Neuronal stem cell (in vitro differentiated cells): ENCODE measurements around the gene RNF144A.
A peak's percentile ranks its signal among the peaks of the same experiment; 100 is the strongest.

Source experiments
- DNase-seq: peaks from one replicate; pipeline ENCODE4 v3.0.0-alpha.2; 2013; ENCODE audit warnings: low spot score
- H2AFZ ChIP-seq: one replicate; pipeline ENCODE4 v1.6.1; 2013; ENCODE audit warnings: mild to moderate bottlenecking, low read length, inconsistent platforms
- H2AK5ac ChIP-seq: 2 replicates; pipeline ENCODE4 v1.6.1; 2013; ENCODE audit warnings: low read depth, mild to moderate bottlenecking, inconsistent platforms, low read length, moderate library complexity, mixed read lengths
- H2BK120ac ChIP-seq: 2 replicates; pipeline ENCODE4 v1.6.1; 2013; ENCODE audit warnings: low read depth, mild to moderate bottlenecking, inconsistent platforms, low read length, moderate library complexity, mixed read lengths
- H2BK12ac ChIP-seq: one replicate; pipeline ENCODE4 v1.6.1; 2013; ENCODE audit warnings: low read length, inconsistent platforms
- H2BK15ac ChIP-seq: 2 replicates; pipeline ENCODE4 v1.6.1; 2013; ENCODE audit warnings: mild to moderate bottlenecking, low read length, inconsistent platforms, mixed read lengths
- H2BK5ac ChIP-seq: one replicate; pipeline ENCODE4 v1.6.1; 2013; ENCODE audit warnings: inconsistent platforms, mild to moderate bottlenecking, low read length, moderate library complexity
- H3K14ac ChIP-seq: one replicate; pipeline ENCODE4 v1.6.1; 2013; ENCODE audit warnings: low read length, inconsistent platforms
- H3K18ac ChIP-seq: 2 replicates; pipeline ENCODE4 v1.6.1; 2013; ENCODE audit warnings: low read length, inconsistent platforms
- H3K23ac ChIP-seq: 2 replicates; pipeline ENCODE4 v1.6.1; 2013; ENCODE audit warnings: low read depth, mild to moderate bottlenecking, mixed read lengths, low read length, inconsistent platforms; ENCODE audit not compliant: poor library complexity
- H3K27ac ChIP-seq: replicated peaks from 3 replicates; pipeline ENCODE4 v1.5.1; 2013; ENCODE audit warnings: low read length, inconsistent platforms
- H3K27me3 ChIP-seq, 3 experiments: 2 replicates each; pipeline ENCODE4 v1.6.1; 2013; ENCODE audit warnings: low read length in 3 of 3, mild to moderate bottlenecking in 2 of 3, inconsistent platforms in 1 of 3, low read depth in 1 of 3, mixed read lengths in 1 of 3, moderate library complexity in 1 of 3; ENCODE audit not compliant: control insufficient read depth in 3 of 3, insufficient read depth in 3 of 3
- H3K36me3 ChIP-seq, 2 donors: replicated peaks in 1 of 2; 2 replicates each; pipeline ENCODE4 v1.6.1; 2013; ENCODE audit warnings: low read length in 2 of 2; ENCODE audit not compliant: control insufficient read depth in 2 of 2, insufficient read depth in 2 of 2
- H3K4ac ChIP-seq: 2 replicates; pipeline ENCODE4 v1.6.1; 2013; ENCODE audit warnings: inconsistent platforms, mild to moderate bottlenecking, low read length, moderate library complexity
- H3K4me1 ChIP-seq, 2 donors: 1 replicate in 1 of 2; 2 replicates in 1 of 2; pipeline ENCODE4 v1.6.1; 2013; ENCODE audit warnings: low read length in 2 of 2, low read depth in 1 of 2; ENCODE audit not compliant: control insufficient read depth in 2 of 2, insufficient read depth in 1 of 2
- H3K4me2 ChIP-seq: one replicate; pipeline ENCODE4 v1.6.1; 2013; ENCODE audit warnings: mild to moderate bottlenecking, low read length, inconsistent platforms; ENCODE audit not compliant: insufficient read depth, poor library complexity, severe bottlenecking
- H3K4me3 ChIP-seq, 2 donors: 2 replicates each; pipeline ENCODE4 v1.5.1; 2013; ENCODE audit warnings: low read length in 2 of 2, mild to moderate bottlenecking in 2 of 2, inconsistent platforms in 1 of 2, moderate library complexity in 1 of 2
- H3K79me1 ChIP-seq: one replicate; pipeline ENCODE4 v1.6.1; 2013; ENCODE audit warnings: low read depth, mild to moderate bottlenecking, inconsistent platforms, low read length, moderate library complexity
- H3K9ac ChIP-seq: one replicate; pipeline ENCODE4 v1.6.1; 2013; ENCODE audit warnings: mild to moderate bottlenecking, low read depth, low read length, inconsistent platforms; ENCODE audit not compliant: poor library complexity
- H3K9me3 ChIP-seq, 2 donors: replicated peaks in 1 of 2; 2 replicates each; pipeline versions ENCODE3 to v1.6.1; 2013; ENCODE audit warnings: low read length in 2 of 2, mild to moderate bottlenecking in 2 of 2, inconsistent platforms in 1 of 2, low read depth in 1 of 2, mixed read lengths in 1 of 2, moderate library complexity in 1 of 2; ENCODE audit not compliant: control insufficient read depth in 2 of 2, insufficient read depth in 1 of 2
- H4K8ac ChIP-seq: one replicate; pipeline ENCODE4 v1.6.1; 2013; ENCODE audit warnings: low read depth, mild to moderate bottlenecking, inconsistent platforms, low read length, moderate library complexity
- H4K91ac ChIP-seq: one replicate; pipeline ENCODE4 v1.6.1; 2013; ENCODE audit warnings: low read length, low read depth, mild to moderate bottlenecking, inconsistent platforms; ENCODE audit not compliant: poor library complexity
- WGBS, 2 donors: extraction: QIAGEN DNeasy Blood & Tissue Kit; methylation state at CpG; one replicate each; pipeline ENCODE4 v1.1.7; 2013; ENCODE audit warnings: missing lambda C conversion rate in 2 of 2, mixed read lengths in 1 of 2; ENCODE audit not compliant: insufficient read length in 2 of 2, insufficient replicate concordance in 1 of 2; ENCODE audit errors: extremely low coverage in 2 of 2; 5-methylcytosine and 5-hydroxymethylcytosine counted together

RNF144A gene

GRCh38 chr2:6929196-6929819 lies 12.1 kb downstream of the RNF144A start:
- no peak overlapping the region for H3K4me2 ChIP-seq
- H3K9ac ChIP-seq = no peak overlapping the region
- H3K4me1 ChIP-seq = peaks cover 2 to 3% of the 10 kb centered on the region in 2 donors
- no peak overlapping the region for H2BK5ac ChIP-seq
- no peak overlapping the region for H3K4ac ChIP-seq
- no CpG with 5 or more reads among the region's 6 CpGs for WGBS, 2 donors
- H3K27me3 ChIP-seq = no peaks in the 10 kb centered on the region
- H2AFZ ChIP-seq = no peak overlapping the region
- H3K14ac ChIP-seq = no peak overlapping the region
- no peak overlapping the region for H2BK120ac ChIP-seq
- no peak overlapping the region for H3K23ac ChIP-seq
- no peak overlapping the region for H4K8ac ChIP-seq
- H3K36me3 ChIP-seq = peaks cover 6 to 17% of the 10 kb centered on the region in 2 donors
- no peak overlapping the region for H2BK12ac ChIP-seq
- no peak overlapping the region for H3K27ac ChIP-seq
- H2BK15ac ChIP-seq = no peak overlapping the region
- no peak overlapping the region for H3K4me3 ChIP-seq
- H3K79me1 ChIP-seq = peaks cover 12% of the 10 kb centered on the region
- no peak overlapping the region for H4K91ac ChIP-seq
- H3K9me3 ChIP-seq = peaks cover 0 to 6% of the 10 kb centered on the region in 2 donors
- H3K18ac ChIP-seq = no peak overlapping the region
- no peak for DNase-seq
- H2AK5ac ChIP-seq = no peak overlapping the region

GRCh38 chr2:6930923-6931647 lies 13.9 kb downstream of the RNF144A start:
- Histone ChIP-seq H3K27me3 (no peaks in the 10 kb centered on the region), H4K91ac (no peak overlapping the region), H2BK12ac (no peak overlapping the region), H2BK5ac (no peak overlapping the region), H3K23ac (no peak overlapping the region), H3K4me1 (peaks cover 0 to 3% of the 10 kb centered on the region in 2 donors), H3K9ac (no peak overlapping the region), H3K18ac (peak overlapping the region; percentile 5), H3K36me3 (peaks cover 6 to 11% of the 10 kb centered on the region in 2 donors), H4K8ac (no peak overlapping the region), H3K4me2 (no peak overlapping the region), H2AFZ (no peak overlapping the region), H3K27ac (no peak overlapping the region), H3K9me3 (peaks cover 2 to 6% of the 10 kb centered on the region in 2 donors), H3K4ac (no peak overlapping the region), H2BK15ac (no peak overlapping the region), H2BK120ac (no peak overlapping the region), H3K79me1 (peaks cover 6% of the 10 kb centered on the region), H3K4me3 (no peak overlapping the region), H2AK5ac (no peak overlapping the region), H3K14ac (no peak overlapping the region)
- WGBS, 2 donors = no CpG with 5 or more reads among the region's 4 CpGs
- DNase-seq = no peak

DNA sequence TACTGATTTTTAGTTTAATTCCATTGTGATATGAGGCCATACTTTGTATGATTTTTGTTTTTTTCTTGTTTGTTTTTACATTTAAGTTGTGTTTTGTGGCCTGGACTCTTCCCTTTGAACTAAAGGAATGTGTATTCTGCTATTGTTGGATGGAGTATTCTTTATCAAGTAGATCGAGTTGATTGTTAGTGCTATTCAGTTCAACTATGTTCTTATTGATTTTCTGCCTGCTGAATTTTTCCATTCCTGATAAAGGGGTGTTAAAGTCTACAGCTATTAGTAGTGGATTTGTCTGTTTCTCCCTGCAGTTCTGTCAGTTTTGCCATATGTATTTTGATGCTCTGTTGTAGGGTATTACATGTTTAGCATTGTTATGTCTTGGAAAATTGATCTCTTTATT lies 14.5 kb downstream of the RNF144A start:
- no peak overlapping the region for H2BK12ac ChIP-seq
- H3K4me1 ChIP-seq = peaks cover 0 to 3% of the 10 kb centered on the region in 2 donors
- no peak overlapping the region for H3K4me3 ChIP-seq
- no peak overlapping the region for H3K9ac ChIP-seq
- H2AK5ac ChIP-seq = no peak overlapping the region
- no peaks in the 10 kb centered on the region for H3K27me3 ChIP-seq
- H3K27ac ChIP-seq = no peak overlapping the region
- no CpG with 5 or more reads among the region's 1 CpG for WGBS, 2 donors
- peaks cover 2 to 6% of the 10 kb centered on the region in 2 donors for H3K9me3 ChIP-seq
- H3K36me3 ChIP-seq = peaks cover 6 to 11% of the 10 kb centered on the region in 2 donors
- no peak overlapping the region for H2BK120ac ChIP-seq
- no peak for DNase-seq
- H3K79me1 ChIP-seq = peaks cover 5% of the 10 kb centered on the region
- H3K18ac ChIP-seq = no peak overlapping the region
- H3K4me2 ChIP-seq = no peak overlapping the region
- H4K8ac ChIP-seq = no peak overlapping the region
- no peak overlapping the region for H3K4ac ChIP-seq
- no peak overlapping the region for H2BK5ac ChIP-seq
- H2BK15ac ChIP-seq = no peak overlapping the region
- no peak overlapping the region for H3K14ac ChIP-seq
- no peak overlapping the region for H3K23ac ChIP-seq
- H4K91ac ChIP-seq = no peak overlapping the region
- no peak overlapping the region for H2AFZ ChIP-seq

GRCh38 chr2:6932206-6932605 lies 15.0 kb downstream of the RNF144A start:
- H2BK12ac ChIP-seq = no peak overlapping the region
- H3K18ac ChIP-seq = no peak overlapping the region
- no peak overlapping the region for H2AFZ ChIP-seq
- no peak overlapping the region for H3K4me2 ChIP-seq
- no peak overlapping the region for H2AK5ac ChIP-seq
- H3K4me1 ChIP-seq = peaks cover 0 to 3% of the 10 kb centered on the region in 2 donors
- H4K91ac ChIP-seq = no peak overlapping the region
- no peak overlapping the region for H3K4me3 ChIP-seq
- no peak overlapping the region for H4K8ac ChIP-seq
- H3K79me1 ChIP-seq = peaks cover 5% of the 10 kb centered on the region
- no peak overlapping the region for H2BK5ac ChIP-seq
- peaks cover 6 to 11% of the 10 kb centered on the region in 2 donors for H3K36me3 ChIP-seq
- H3K9ac ChIP-seq = no peak overlapping the region
- H3K14ac ChIP-seq = no peak overlapping the region
- H2BK120ac ChIP-seq = no peak overlapping the region
- no peaks in the 10 kb centered on the region for H3K27me3 ChIP-seq
- no peak for DNase-seq
- H2BK15ac ChIP-seq = no peak overlapping the region
- H3K9me3 ChIP-seq = peaks cover 2 to 6% of the 10 kb centered on the region in 2 donors
- no peak overlapping the region for H3K23ac ChIP-seq
- no CpG with 5 or more reads among the region's 1 CpG for WGBS, 2 donors
- H3K27ac ChIP-seq = no peak overlapping the region
- no peak overlapping the region for H3K4ac ChIP-seq
